Measurements from ENCODE around the gene RDH8.

DNA sequence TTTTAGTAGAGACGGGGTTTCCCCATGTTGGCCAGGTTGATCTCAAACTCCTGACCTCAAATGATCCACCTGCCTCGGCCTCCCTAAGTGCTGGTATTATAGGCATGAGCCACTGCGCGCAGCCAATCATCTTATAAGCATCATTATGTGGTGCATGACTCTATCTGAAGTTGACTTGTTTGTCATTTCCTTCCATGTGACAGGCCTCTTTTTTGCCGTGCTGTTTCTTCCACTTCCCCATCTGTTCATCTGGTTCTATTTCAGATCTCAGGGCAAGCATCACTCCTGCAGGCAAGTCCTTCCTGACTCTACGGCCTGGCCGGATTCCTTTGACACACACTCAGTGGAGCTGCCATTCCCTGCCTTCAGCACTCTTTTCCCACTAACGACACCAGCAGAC is 18.2 kb upstream of the RDH8 start:
- TF ChIP-seq, protein P1, sequence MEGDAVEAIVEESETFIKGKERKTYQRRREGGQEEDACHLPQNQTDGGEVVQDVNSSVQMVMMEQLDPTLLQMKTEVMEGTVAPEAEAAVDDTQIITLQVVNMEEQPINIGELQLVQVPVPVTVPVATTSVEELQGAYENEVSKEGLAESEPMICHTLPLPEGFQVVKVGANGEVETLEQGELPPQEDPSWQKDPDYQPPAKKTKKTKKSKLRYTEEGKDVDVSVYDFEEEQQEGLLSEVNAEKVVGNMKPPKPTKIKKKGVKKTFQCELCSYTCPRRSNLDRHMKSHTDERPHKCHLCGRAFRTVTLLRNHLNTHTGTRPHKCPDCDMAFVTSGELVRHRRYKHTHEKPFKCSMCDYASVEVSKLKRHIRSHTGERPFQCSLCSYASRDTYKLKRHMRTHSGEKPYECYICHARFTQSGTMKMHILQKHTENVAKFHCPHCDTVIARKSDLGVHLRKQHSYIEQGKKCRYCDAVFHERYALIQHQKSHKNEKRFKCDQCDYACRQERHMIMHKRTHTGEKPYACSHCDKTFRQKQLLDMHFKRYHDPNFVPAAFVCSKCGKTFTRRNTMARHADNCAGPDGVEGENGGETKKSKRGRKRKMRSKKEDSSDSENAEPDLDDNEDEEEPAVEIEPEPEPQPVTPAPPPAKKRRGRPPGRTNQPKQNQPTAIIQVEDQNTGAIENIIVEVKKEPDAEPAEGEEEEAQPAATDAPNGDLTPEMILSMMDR (IDR thresholded peaks at IDR 0.05) = no peak
- TF ChIP-seq POLR2A (IDR thresholded peaks at IDR 0.05) = no peak
